Peyer's patch (tissue), 4 donors: Measurements from ENCODE around the gene ITIH1. TPM values are rescaled to one million over a fixed set of nuclear protein-coding genes. Genes with fewer than 3 reads are reported as not detected.

Source experiments
- DNase-seq, 3 donors: peaks; one replicate each; pipeline ENCODE4 v3.0.0-alpha.2; 2017 to 2019
- H3K27ac ChIP-seq, 4 donors: fragments of 200-600 bp; sonication (generic); one replicate each; pipeline ENCODE4 v1.5.1; 2016 to 2019
- H3K27me3 ChIP-seq, 2 donors: fragments of 200-600 bp; sonication (generic); one replicate each; pipeline ENCODE4 v1.5.1; 2019
- H3K36me3 ChIP-seq, 3 donors: fragments of 200-600 bp; sonication (generic); one replicate each; pipeline ENCODE4 v1.5.1; 2016 to 2019
- H3K4me1 ChIP-seq, 4 donors: fragments of 200-600 bp; sonication (generic); one replicate each; pipeline ENCODE4 v1.5.1; 2016 to 2019
- H3K4me3 ChIP-seq, 4 donors: fragments of 200-600 bp; sonication (generic); 1 replicate in 3 of 4; 2 replicates in 1 of 4; pipeline ENCODE4 v1.5.1; 2016 to 2019; ENCODE audit warnings: mild to moderate bottlenecking in 1 of 4
- H3K9me3 ChIP-seq, 4 donors: fragments of 200-600 bp; sonication (generic); one replicate each; pipeline ENCODE4 v1.5.1; 2016 to 2019; ENCODE audit warnings: mild to moderate bottlenecking in 1 of 4
- POLR2A ChIP-seq, 2 donors: fragments of 450-650 bp; IDR thresholded peaks; one replicate each; pipeline ENCODE4 v1.5.1; 2017; ENCODE audit warnings: antibody characterized with exemption in 2 of 2, mild to moderate bottlenecking in 2 of 2, moderate library complexity in 2 of 2
- total RNA-seq, 4 donors: library from RNA; depleted of rRNA; stranded (reverse); fragments of >200 nt; gene quantifications; one replicate each; pipeline ENCODE4 v1.1.0, GENCODE V29; 2016
- TF ChIP-seq, protein P1 (sequence below), 6 experiments: fragments of 450-650 bp in 4 of 6; fragments of 200-600 bp in 2 of 6; sonication (generic) in 1 of 6; IDR thresholded peaks; one replicate each; pipeline ENCODE4 v1.5.1; 2017 to 2019; ENCODE audit warnings: antibody characterized with exemption in 6 of 6, mild to moderate bottlenecking in 3 of 6, moderate library complexity in 1 of 6

ITIH1 gene
- total RNA-seq, 4 donors from 2014 or later: not detected

DNA sequence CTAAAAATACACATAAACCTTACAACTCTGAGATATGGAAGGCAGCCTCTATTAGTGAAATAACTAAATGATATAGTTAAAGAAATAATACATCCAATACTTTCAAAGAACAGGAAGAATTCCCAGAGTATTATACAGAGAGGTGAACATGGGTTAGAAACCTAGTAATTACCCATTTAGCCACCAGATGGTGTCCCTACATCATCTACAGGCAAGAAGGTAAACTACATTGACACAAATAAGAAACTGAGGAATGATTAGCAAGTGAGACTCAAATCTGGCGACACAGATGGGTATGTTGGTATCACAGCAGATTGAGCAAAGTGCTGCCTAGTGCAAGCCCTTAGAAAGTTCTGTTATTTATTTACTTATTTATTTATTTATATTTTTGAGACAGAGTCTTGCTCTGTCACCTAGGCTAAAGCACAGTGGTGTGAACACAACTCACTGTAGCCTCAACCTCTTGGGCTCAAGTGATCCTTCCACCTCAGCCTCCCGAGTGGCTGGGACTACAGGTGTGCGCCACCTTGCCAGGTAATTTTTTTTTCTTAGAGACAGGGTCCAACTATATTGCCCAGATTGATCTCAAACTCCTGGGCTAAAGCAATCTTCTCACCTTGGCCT lies 34.9 kb upstream of the ITIH1 start:
- peaks cover 0 to 76% (median 0%) of the 10 kb centered on the region in 3 donors for H3K36me3 ChIP-seq
- no peak for TF ChIP-seq POLR2A (IDR thresholded peaks at IDR 0.05)
- TF ChIP-seq, protein P1, sequence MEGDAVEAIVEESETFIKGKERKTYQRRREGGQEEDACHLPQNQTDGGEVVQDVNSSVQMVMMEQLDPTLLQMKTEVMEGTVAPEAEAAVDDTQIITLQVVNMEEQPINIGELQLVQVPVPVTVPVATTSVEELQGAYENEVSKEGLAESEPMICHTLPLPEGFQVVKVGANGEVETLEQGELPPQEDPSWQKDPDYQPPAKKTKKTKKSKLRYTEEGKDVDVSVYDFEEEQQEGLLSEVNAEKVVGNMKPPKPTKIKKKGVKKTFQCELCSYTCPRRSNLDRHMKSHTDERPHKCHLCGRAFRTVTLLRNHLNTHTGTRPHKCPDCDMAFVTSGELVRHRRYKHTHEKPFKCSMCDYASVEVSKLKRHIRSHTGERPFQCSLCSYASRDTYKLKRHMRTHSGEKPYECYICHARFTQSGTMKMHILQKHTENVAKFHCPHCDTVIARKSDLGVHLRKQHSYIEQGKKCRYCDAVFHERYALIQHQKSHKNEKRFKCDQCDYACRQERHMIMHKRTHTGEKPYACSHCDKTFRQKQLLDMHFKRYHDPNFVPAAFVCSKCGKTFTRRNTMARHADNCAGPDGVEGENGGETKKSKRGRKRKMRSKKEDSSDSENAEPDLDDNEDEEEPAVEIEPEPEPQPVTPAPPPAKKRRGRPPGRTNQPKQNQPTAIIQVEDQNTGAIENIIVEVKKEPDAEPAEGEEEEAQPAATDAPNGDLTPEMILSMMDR (IDR thresholded peaks at IDR 0.05): peak in 5 of 6 experiments; percentile 21 to 76 (median 65)
- DNase-seq: no peak
- no peaks in the 10 kb centered on the region for H3K4me1 ChIP-seq
- H3K9me3 ChIP-seq: no peaks in the 10 kb centered on the region
- no peak overlapping the region for H3K4me3 ChIP-seq
- H3K27me3 ChIP-seq: no peaks in the 10 kb centered on the region
- no peak overlapping the region for H3K27ac ChIP-seq

DNA sequence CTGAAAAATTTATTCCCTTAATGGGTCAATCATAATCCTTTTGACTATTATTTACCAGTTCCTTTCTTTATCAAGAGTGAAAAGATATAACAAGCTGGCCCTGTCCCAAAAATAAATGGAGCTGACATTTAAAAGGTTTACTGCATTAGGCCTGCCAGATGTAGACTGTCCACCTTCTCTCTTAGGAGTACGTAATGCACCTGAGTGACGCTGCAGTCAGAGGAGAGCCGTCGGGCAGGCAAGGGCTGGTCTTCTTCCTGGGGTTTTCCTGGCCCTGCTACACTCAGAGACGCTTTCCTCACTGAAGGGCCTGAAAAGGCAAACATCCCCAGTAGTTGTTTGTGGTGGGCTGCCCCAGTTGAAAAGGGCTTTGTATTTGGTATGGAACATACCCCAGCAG lies 34.2 kb upstream of the ITIH1 start:
- Histone ChIP-seq H3K27me3 (no peaks in the 10 kb centered on the region), H3K27ac (no peak overlapping the region), H3K36me3 (peaks cover 0 to 73% (median 0%) of the 10 kb centered on the region in 3 donors), H3K4me1 (no peaks in the 10 kb centered on the region), H3K9me3 (no peaks in the 10 kb centered on the region), H3K4me3 (no peak overlapping the region)
- DNase-seq: no peak
- TF ChIP-seq, protein P1 (IDR thresholded peaks at IDR 0.05): no peak
- TF ChIP-seq POLR2A (IDR thresholded peaks at IDR 0.05): no peak

DNA sequence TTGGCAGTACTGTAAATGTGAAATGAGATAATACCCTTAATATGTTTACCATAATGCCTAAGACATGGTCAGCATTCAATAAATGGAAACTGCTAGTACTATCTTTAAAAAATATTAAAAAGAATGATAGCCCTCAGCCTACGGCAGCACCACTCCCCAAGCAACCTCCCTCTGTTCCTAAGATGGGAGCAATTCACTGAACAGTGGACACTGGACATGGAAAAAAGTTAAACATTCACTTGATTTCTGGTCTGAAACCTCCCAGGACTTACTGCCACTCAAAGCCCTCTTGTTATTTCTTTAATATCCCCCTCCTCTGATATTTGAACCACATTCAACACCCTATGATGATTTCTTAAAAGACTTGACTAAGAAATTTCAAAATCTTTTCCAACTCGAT lies 33.7 kb upstream of the ITIH1 start:
- Histone ChIP-seq H3K27ac (no peak overlapping the region), H3K4me1 (no peaks in the 10 kb centered on the region), H3K9me3 (no peaks in the 10 kb centered on the region), H3K4me3 (no peak overlapping the region), H3K27me3 (no peaks in the 10 kb centered on the region), H3K36me3 (peaks cover 0 to 74% (median 0%) of the 10 kb centered on the region in 3 donors)
- TF ChIP-seq, protein P1 (IDR thresholded peaks at IDR 0.05): no peak
- TF ChIP-seq POLR2A (IDR thresholded peaks at IDR 0.05): no peak
- DNase-seq: no peak

DNA sequence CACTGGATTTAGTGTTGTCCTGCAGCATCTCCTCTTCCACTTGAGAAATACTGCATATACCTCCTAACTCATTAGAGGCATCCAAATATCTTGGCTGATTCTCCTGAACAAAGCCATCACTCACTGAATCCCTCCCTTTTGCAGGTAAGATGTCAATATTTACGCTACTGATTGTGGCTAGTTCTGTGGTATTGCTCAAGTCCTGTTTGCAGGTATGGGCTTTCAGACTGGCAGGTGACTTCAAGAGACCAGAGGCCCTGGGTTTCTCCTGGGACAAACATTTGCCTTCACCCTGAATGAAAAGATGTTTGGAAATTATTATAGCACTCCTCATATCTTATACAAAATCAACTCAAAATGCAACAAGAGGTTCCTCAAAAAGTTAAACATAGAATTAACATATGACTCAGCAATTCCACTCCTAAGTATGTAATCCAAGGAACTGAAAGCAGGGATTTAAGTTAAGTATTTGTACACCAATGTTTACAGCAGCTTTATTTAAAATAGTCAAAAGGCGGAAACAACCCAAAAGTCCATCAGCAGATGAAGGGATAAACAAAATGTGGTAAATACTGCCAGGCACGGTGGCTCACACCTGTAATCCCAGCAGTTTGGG lies 25.2 kb upstream of the ITIH1 start:
- Histone ChIP-seq H3K27ac (no peak overlapping the region), H3K4me1 (no peaks in the 10 kb centered on the region), H3K4me3 (no peak overlapping the region), H3K9me3 (no peaks in the 10 kb centered on the region), H3K36me3 (peaks cover 0 to 72% (median 0%) of the 10 kb centered on the region in 3 donors), H3K27me3 (no peaks in the 10 kb centered on the region)
- no peak for DNase-seq
- TF ChIP-seq, protein P1 (IDR thresholded peaks at IDR 0.05): no peak
- no peak for TF ChIP-seq POLR2A (IDR thresholded peaks at IDR 0.05)

DNA sequence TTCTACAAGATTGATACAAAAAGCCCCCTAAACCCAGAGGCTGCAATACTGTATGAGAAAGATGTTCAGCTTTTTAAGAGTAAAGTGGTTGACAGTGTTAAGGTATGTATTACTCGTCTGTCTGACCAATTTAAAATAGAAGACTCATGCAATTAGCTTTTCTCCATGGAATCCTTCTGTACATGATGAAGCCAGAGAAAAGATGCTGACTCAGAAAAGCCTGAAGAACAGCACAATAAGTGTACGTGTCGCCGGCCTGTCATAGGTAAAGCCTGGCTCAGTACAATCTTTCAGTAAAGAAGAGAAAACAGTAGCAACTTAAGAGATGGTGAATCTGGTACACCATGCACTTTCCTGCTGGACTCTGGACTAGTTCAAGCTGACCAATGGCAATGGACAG lies 23.0 kb upstream of the ITIH1 start:
- H3K36me3 ChIP-seq: peaks cover 0 to 73% (median 0%) of the 10 kb centered on the region in 3 donors
- no peaks in the 10 kb centered on the region for H3K9me3 ChIP-seq
- TF ChIP-seq, protein P1 (IDR thresholded peaks at IDR 0.05): no peak
- no peak for TF ChIP-seq POLR2A (IDR thresholded peaks at IDR 0.05)
- H3K27ac ChIP-seq: no peak overlapping the region
- no peaks in the 10 kb centered on the region for H3K27me3 ChIP-seq
- no peaks in the 10 kb centered on the region for H3K4me1 ChIP-seq
- no peak for DNase-seq
- no peak overlapping the region for H3K4me3 ChIP-seq
